GM12878 (cell line): ENCODE measurements around the gene ADAR. TPM values are rescaled to one million over a fixed set of nuclear protein-coding genes. Genes with fewer than 3 reads are reported as not detected.

ENCODE experiments used
- ATAC-seq: fragments of 200-7000 bp; cut with Tn5 transposase; 3 replicates; pipeline ENCODE4 v1.9.1; 2020; ENCODE audit warnings: mild to moderate bottlenecking, moderate library complexity
- BruUV-seq: library from RNA; stranded (reverse); fragments of 400-500 nt; replicated peaks from 2 replicates; lab custom pipeline; 2021; lab: Mats Ljungman, UMichigan
- CTCF ChIA-PET: fragments of 300-600 bp; sonication (Branson Sonifier 250); formaldehyde crosslinking; extraction: SDS; loops from one replicate; lab custom pipeline; 2021; ENCODE audit warnings: inconsistent platforms; lab: Yijun Ruan, JAX
- POLR2A ChIA-PET: fragments of 350-600 bp; formaldehyde crosslinking; extraction: SDS; loops from one replicate; lab custom pipeline; 2021; ENCODE audit warnings: inconsistent platforms; lab: Charles Lee
- RAD21 ChIA-PET: fragments of 300-600 bp; sonication (Branson Sonifier 250); formaldehyde crosslinking; loops from one replicate; lab custom pipeline; 2023; ENCODE audit warnings: antibody characterized with exemption; ENCODE audit not compliant: unreplicated experiment; lab: Charles Lee
- SMC1A ChIA-PET: fragments of 300-600 bp; sonication (Branson Sonifier 250); formaldehyde crosslinking; loops from one replicate; lab custom pipeline; 2023; ENCODE audit not compliant: unreplicated experiment, uncharacterized antibody; lab: Charles Lee
- DNase-seq: peaks from one replicate; pipeline ENCODE4 v3.0.0-alpha.2; 2011; ENCODE audit warnings: low read depth, low spot score
- FAIRE-seq: peaks from 3 replicates; lab custom pipeline; 2011; peaks lifted over from hg19 to GRCh38; lab: Jason Lieb, UNC
- H2AFZ ChIP-seq: 2 replicates; pipeline ENCODE4 v1.6.0; 2011; ENCODE audit warnings: low read depth, low read length, control low read depth; ENCODE audit not compliant: control insufficient read depth
- H3K27ac ChIP-seq: 2 replicates; pipeline ENCODE4 v1.5.1; 2011; ENCODE audit warnings: control low read depth; ENCODE audit not compliant: control insufficient read depth, insufficient read depth
- H3K27me3 ChIP-seq, 2 experiments: replicated peaks in 1 of 2; 2 replicates each; pipeline versions ENCODE4 v1.6.0 to v1.6.1; 2011; ENCODE audit warnings: low read length in 1 of 2; ENCODE audit not compliant: control insufficient read depth in 2 of 2, insufficient read depth in 2 of 2
- H3K36me3 ChIP-seq, 2 experiments: 2 replicates each; pipeline ENCODE4 v1.5.1; 2011; ENCODE audit warnings: low read length in 1 of 2; ENCODE audit not compliant: control insufficient read depth in 2 of 2, insufficient read depth in 2 of 2
- H3K4me1 ChIP-seq: 2 replicates; pipeline ENCODE4 v1.6.1; 2011; ENCODE audit warnings: mild to moderate bottlenecking, low read length, moderate library complexity, mixed read lengths; ENCODE audit not compliant: control insufficient read depth, insufficient read depth
- H3K4me2 ChIP-seq: 2 replicates; pipeline ENCODE4 v1.6.0; 2011; ENCODE audit warnings: control low read depth; ENCODE audit not compliant: control insufficient read depth, insufficient read depth
- H3K4me3 ChIP-seq: fragments of 200-600 bp; sonication (generic); 2 replicates; pipeline ENCODE4 v1.5.1; 2016
- H3K79me2 ChIP-seq: 2 replicates; pipeline ENCODE4 v1.6.0; 2011; ENCODE audit warnings: low read length; ENCODE audit not compliant: control insufficient read depth, insufficient read depth
- H3K9ac ChIP-seq: 2 replicates; pipeline ENCODE4 v1.8.0; 2011; ENCODE audit warnings: low read length, control low read depth, mixed read lengths; ENCODE audit not compliant: control insufficient read depth, insufficient read depth
- H3K9me3 ChIP-seq: replicated peaks from 3 replicates; pipeline ENCODE4 v1.5.1; 2011; ENCODE audit warnings: mild to moderate bottlenecking, low read length; ENCODE audit not compliant: control insufficient read depth, insufficient read depth
- H4K20me1 ChIP-seq: 2 replicates; pipeline ENCODE4 v1.6.0; 2011; ENCODE audit not compliant: control insufficient read depth, insufficient read depth
- ATF7 ChIP-seq: fragments of 450-650 bp; IDR thresholded peaks from 2 replicates; pipeline ENCODE4 v1.6.1; 2016; ENCODE audit warnings: low read depth, mild to moderate bottlenecking
- CHD4 ChIP-seq: fragments of 200-600 bp; sonication (generic); IDR thresholded peaks from 2 replicates; pipeline ENCODE4 v1.6.1; 2016; ENCODE audit warnings: mild to moderate bottlenecking
- DPF2 ChIP-seq: fragments of 450-650 bp; IDR thresholded peaks from 2 replicates; pipeline ENCODE4 v1.6.1; 2017; ENCODE audit warnings: mild to moderate bottlenecking
- EGR1 ChIP-seq, 2 experiments: IDR thresholded peaks; 1 replicate in 1 of 2; 2 replicates in 1 of 2; pipeline ENCODE4 v1.6.1; 2011 to 2012; ENCODE audit warnings: low read depth in 2 of 2, low read length in 2 of 2, borderline replicate concordance in 1 of 2, mild to moderate bottlenecking in 1 of 2, moderate library complexity in 1 of 2
- FOXM1 ChIP-seq: IDR thresholded peaks from 2 replicates; pipeline ENCODE4 v1.6.1; 2012; ENCODE audit warnings: low read depth, mild to moderate bottlenecking, inconsistent platforms, low read length, moderate library complexity
- IKZF1 ChIP-seq: fragments of 450-650 bp; conservative IDR thresholded peaks from 2 replicates; pipeline ENCODE4 v1.6.1; 2017; ENCODE audit warnings: antibody characterized with exemption, mild to moderate bottlenecking
- NBN ChIP-seq: fragments of 450-650 bp; IDR thresholded peaks from 2 replicates; pipeline ENCODE4 v1.6.1; 2016
- NFXL1 ChIP-seq: fragments of 450-650 bp; IDR thresholded peaks from 2 replicates; pipeline ENCODE4 v1.6.1; 2017; ENCODE audit warnings: antibody characterized with exemption, mild to moderate bottlenecking, borderline replicate concordance
- POU2F2 ChIP-seq: IDR thresholded peaks from 3 replicates; pipeline ENCODE4 v1.6.1; 2011; ENCODE audit warnings: low read depth, mild to moderate bottlenecking, low read length, borderline replicate concordance
- RELA ChIP-seq: fragments of 450-650 bp; IDR thresholded peaks from 2 replicates; pipeline ENCODE4 v1.8.0; 2014; ENCODE audit warnings: borderline replicate concordance; ENCODE audit not compliant: partially characterized antibody
- SUZ12 ChIP-seq: fragments of 200-600 bp; sonication (generic); IDR thresholded peaks from one replicate; pipeline ENCODE4 v1.6.1; 2018; ENCODE audit warnings: antibody characterized with exemption, mild to moderate bottlenecking; ENCODE audit not compliant: unreplicated experiment
- WGBS: methylation state at CpG from one replicate; pipeline ENCODE4 v1.1.6; 2016; ENCODE audit warnings: low lambda C conversion rate; ENCODE audit not compliant: insufficient replicate concordance, insufficient coverage; ENCODE audit errors: missing lambda C conversion rate; 5-methylcytosine and 5-hydroxymethylcytosine counted together
- in situ Hi-C: fragments of 300-500 bp; cut with MboI; formaldehyde crosslinking; loops from 9 replicates; pipeline ENCODE4 v1.14.3; 2018; ENCODE audit warnings: mixed read lengths
- intact Hi-C: fragments of 100-400 bp; cut with micrococcal nuclease; formaldehyde crosslinking; loops from one replicate; pipeline ENCODE4 v1.14.2; 2022; ENCODE audit not compliant: unreplicated experiment
- polyA plus RNA-seq, 11 experiments: library from polyadenylated mRNA; depleted of rRNA in 4 of 11; unstranded in 6 of 11; stranded (reverse) in 5 of 11; fragments of >200 nt; fragmentation: Nextera tagmentation in 4 of 11; fragmentation: Illumina TruSeq in 1 of 11; extraction: Ambion mirVana in 4 of 11; extraction: Trizol in 1 of 11; gene quantifications; 1 replicate in 1 of 11; 2 replicates in 10 of 11; pipeline versions ENCODE4 v1.2.1 to v1.2.3, GENCODE V29; 2011 to 2016; ENCODE audit warnings: inconsistent platforms in 2 of 11, missing spikeins in 2 of 11, low read depth in 1 of 11
- total RNA-seq, 4 experiments: library from RNA; depleted of rRNA in 3 of 4; stranded (reverse); fragments of >200 nt in 3 of 4; fragmentation: Illumina TruSeq in 1 of 4; extraction: Trizol in 1 of 4; gene quantifications; 2 replicates each; pipeline versions ENCODE4 v1.2.1 to v1.2.3, GENCODE V29; 2013 to 2021
- TF ChIP-seq, protein P1 (sequence below): IDR thresholded peaks from 2 replicates; pipeline ENCODE4 v1.6.1; 2011; ENCODE audit warnings: mild to moderate bottlenecking, low read depth, low read length, moderate library complexity; ENCODE audit not compliant: insufficient replicate concordance
- TF ChIP-seq, protein P2 (sequence below): fragments of 150-350 bp; IDR thresholded peaks from 2 replicates; pipeline ENCODE4 v1.6.1; 2014; ENCODE audit warnings: mild to moderate bottlenecking, low read depth, low read length
- TF ChIP-seq, protein P3 (sequence below): IDR thresholded peaks from 2 replicates; pipeline ENCODE4 v1.6.1; 2012; ENCODE audit warnings: low read depth, low read length, improper control_type of control experiment

The ADAR gene
- total and polyA plus RNA-seq, 10 of the 15 experiments (the other 5 are each of a cell fraction or from before 2014, with no cell fraction given): 55.5 to 413 (median 176) TPM

DNA sequence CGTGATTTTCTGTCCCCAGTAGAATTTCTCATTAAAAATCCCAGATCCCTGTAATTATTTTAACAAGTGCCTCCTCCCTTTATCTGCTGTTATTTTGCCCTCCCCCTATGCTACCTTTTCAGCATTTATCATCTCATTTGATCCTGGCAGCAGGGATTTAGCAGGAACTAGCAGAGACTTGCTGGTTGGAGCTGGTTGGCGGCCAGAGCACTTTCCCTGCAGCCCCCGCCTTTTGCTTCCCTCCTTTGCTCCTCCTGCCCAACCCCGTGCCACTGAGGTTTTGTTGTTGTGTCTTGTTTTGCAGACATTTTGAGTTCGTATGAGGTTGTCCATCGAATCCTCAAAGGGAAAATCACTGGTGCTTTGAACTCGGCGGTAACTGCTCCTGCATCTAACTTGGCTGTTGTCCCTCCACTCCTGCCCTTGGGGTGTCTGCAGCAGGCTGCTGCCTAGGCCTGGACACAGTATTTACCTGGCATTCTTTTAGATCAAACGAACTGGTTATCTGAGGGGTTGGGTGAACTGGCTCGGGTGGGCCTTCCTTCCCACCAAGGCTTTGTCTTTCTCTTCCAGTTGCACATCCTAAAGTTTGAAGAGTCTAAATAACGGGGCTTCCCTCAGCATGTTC, 60.8 kb downstream of the ADAR start (continued):
- TF ChIP-seq NFXL1: no peak

DNA sequence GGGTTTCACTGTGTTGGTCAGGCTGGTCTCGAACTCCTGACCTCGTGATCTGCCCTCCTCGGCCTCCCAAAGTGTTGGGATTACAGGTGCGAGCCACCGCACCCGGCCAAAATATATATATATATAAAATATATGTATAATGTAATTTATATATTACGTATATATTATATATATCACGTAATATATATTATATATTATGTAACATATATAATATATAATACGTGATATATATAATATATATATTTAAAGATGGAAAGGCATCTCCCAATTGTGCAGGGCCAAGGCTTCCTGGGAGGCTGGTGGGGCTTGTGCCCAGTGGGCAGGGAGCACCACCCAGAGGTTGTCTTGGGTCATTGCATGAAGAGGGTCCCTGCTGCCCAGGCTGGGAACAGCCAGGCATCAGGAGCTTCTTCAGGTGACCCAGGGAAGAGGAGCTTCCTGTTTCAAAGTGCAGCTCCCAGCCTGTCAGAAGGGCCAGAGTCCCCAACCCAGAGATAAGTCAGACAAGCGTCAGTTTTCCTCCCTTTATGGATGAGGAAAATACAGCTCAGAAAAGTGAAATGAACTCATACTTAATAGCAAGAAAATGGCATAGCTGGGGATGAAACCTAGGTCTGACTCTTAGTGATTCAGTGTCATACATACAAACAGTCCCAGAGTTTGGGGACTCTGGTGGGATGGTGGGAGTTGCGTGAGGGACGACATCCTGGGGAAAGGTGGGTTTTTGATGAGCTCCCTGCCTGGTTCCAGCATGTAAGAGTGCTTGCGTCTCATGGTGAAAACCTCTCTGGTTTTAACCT, 61.5 kb downstream of the ADAR start:
- SMC1A ChIA-PET: interaction anchor here (0.6 to 6.9 kb wide), 23 partner anchors 9 to 441 kb away, joined by 3 to 151 read pairs (median 4); partner anchors contain the start of gene UBE2Q1
- DNase-seq (peak; percentile 13), FAIRE-seq (peak; percentile 7), ATAC-seq (peak; percentile 87)
- 66% methylated on average over 13 of the region's 13 CpGs for WGBS
- Histone ChIP-seq H3K9ac (no peak overlapping the region), H3K79me2 (no peaks in the 10 kb centered on the region; the same call in 1 of the 2 replicates), H4K20me1 (peaks cover 6% of the 10 kb centered on the region; the same call in 1 of the 2 replicates), H2AFZ (no peak overlapping the region), H3K27me3 (no peaks in the 10 kb centered on the region; a peak in 1 of 4 replicates), H3K4me3 (no peak overlapping the region), H3K4me2 (no peak overlapping the region), H3K4me1 (peaks cover 15% of the 10 kb centered on the region), H3K27ac (no peak overlapping the region), H3K9me3 (no peaks in the 10 kb centered on the region), H3K36me3 (peaks cover 13 to 29% of the 10 kb centered on the region in 2 experiments)
- POLR2A ChIA-PET: interaction anchor here (1.9 kb wide), 1 partner anchor 66 kb away, joined by 11 read pairs; no protein-coding TSS in a partner anchor
- CTCF ChIA-PET: interaction anchor here (0.6 to 6.1 kb wide), 55 partner anchors 9 to 740 kb away, joined by 3 to 302 read pairs (median 4); partner anchors contain the start of gene ATP8B2
- no TSS peak for BruUV-seq
- in situ Hi-C loops (no loop called here), intact Hi-C loops (loop anchor here (1.0 to 5.0 kb wide), 2 partner anchors 66 to 209 kb away; no protein-coding TSS in a partner anchor)
- RAD21 ChIA-PET: interaction anchor here (0.7 to 7.0 kb wide), 19 partner anchors 14 to 532 kb away, joined by 3 to 189 read pairs (median 4); partner anchors contain the start of genes EFNA3 and IL6R
- 0 out of 2 replicates have a peak, but pooled peaks have one; percentile 29 for TF ChIP-seq FOXM1
- 0 out of 2 replicates have a peak, but pooled peaks have one; percentile 23 for TF ChIP-seq IKZF1
- TF ChIP-seq, protein P1, sequence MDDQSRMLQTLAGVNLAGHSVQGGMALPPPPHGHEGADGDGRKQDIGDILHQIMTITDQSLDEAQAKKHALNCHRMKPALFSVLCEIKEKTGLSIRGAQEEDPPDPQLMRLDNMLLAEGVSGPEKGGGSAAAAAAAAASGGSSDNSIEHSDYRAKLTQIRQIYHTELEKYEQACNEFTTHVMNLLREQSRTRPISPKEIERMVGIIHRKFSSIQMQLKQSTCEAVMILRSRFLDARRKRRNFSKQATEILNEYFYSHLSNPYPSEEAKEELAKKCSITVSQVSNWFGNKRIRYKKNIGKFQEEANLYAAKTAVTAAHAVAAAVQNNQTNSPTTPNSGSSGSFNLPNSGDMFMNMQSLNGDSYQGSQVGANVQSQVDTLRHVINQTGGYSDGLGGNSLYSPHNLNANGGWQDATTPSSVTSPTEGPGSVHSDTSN: no peak
- TF ChIP-seq ATF7: no peak
- no peak for TF ChIP-seq CHD4
- 0 out of 3 replicates have a peak, but pooled peaks have one; percentile 24 for TF ChIP-seq POU2F2
- TF ChIP-seq SUZ12: no peak
- TF ChIP-seq, protein P2, sequence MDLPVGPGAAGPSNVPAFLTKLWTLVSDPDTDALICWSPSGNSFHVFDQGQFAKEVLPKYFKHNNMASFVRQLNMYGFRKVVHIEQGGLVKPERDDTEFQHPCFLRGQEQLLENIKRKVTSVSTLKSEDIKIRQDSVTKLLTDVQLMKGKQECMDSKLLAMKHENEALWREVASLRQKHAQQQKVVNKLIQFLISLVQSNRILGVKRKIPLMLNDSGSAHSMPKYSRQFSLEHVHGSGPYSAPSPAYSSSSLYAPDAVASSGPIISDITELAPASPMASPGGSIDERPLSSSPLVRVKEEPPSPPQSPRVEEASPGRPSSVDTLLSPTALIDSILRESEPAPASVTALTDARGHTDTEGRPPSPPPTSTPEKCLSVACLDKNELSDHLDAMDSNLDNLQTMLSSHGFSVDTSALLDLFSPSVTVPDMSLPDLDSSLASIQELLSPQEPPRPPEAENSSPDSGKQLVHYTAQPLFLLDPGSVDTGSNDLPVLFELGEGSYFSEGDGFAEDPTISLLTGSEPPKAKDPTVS: no peak
- TF ChIP-seq, protein P3, sequence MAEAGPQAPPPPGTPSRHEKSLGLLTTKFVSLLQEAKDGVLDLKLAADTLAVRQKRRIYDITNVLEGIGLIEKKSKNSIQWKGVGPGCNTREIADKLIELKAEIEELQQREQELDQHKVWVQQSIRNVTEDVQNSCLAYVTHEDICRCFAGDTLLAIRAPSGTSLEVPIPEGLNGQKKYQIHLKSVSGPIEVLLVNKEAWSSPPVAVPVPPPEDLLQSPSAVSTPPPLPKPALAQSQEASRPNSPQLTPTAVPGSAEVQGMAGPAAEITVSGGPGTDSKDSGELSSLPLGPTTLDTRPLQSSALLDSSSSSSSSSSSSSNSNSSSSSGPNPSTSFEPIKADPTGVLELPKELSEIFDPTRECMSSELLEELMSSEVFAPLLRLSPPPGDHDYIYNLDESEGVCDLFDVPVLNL: no peak
- no peak for TF ChIP-seq EGR1 (IDR thresholded peaks at IDR 0.05; ENCODE audit: borderline replicate concordance in 1 of 2, low read depth in 2 of 2, low read length in 2 of 2)
- no peak for TF ChIP-seq RELA
- TF ChIP-seq DPF2: no peak
- no peak for TF ChIP-seq NBN
